WTC11 (cell line): Measurements from ENCODE around the gene PSD4. TPM values are rescaled to one million over a fixed set of nuclear protein-coding genes. Genes with fewer than 3 reads are reported as not detected.

Source experiments
- ATAC-seq: fragments of 200-7000 bp; cut with Tn5 transposase; 2 replicates; pipeline ENCODE4 v1.10.0; 2021; ENCODE audit warnings: mild to moderate bottlenecking, moderate library complexity
- CTCF ChIA-PET: fragments of 300-600 bp; sonication (Branson Sonifier 250); formaldehyde crosslinking; loops from one replicate; lab custom pipeline; 2021; ENCODE audit warnings: antibody characterized with exemption; lab: Charles Lee
- POLR2A ChIA-PET: fragments of 350-600 bp; sonication (Branson Sonifier 250); formaldehyde crosslinking; loops from one replicate; lab custom pipeline; 2021; ENCODE audit warnings: antibody characterized with exemption; lab: Charles Lee
- DNase-seq: peaks from one replicate; pipeline ENCODE4 v3.0.0; 2021; ENCODE audit warnings: low spot score
- H3K27ac Mint-ChIP-seq: 2 replicates; pipeline ENCODE4 v1.8.0; 2021; ENCODE audit warnings: mixed read lengths
- H3K27me3 Mint-ChIP-seq: 2 replicates; pipeline ENCODE4 v1.8.0; 2021; ENCODE audit warnings: low read depth, mild to moderate bottlenecking, moderate library complexity, mixed read lengths
- H3K36me3 Mint-ChIP-seq: 2 replicates; pipeline ENCODE4 v1.8.0; 2021; ENCODE audit warnings: mixed read lengths
- H3K4me1 Mint-ChIP-seq: 2 replicates; pipeline ENCODE4 v1.8.0; 2022; ENCODE audit warnings: mixed read lengths
- H3K4me3 Mint-ChIP-seq: 2 replicates; pipeline ENCODE4 v1.8.0; 2021; ENCODE audit warnings: mild to moderate bottlenecking, moderate library complexity, mixed read lengths
- H3K9me3 Mint-ChIP-seq: 2 replicates; pipeline ENCODE4 v1.8.0; 2021; ENCODE audit warnings: mixed read lengths
- CREB1 ChIP-seq: sonication (generic); formaldehyde crosslinking; IDR thresholded peaks from 2 replicates; pipeline ENCODE4 v1.8.0; 2023; ENCODE audit warnings: mild to moderate bottlenecking, missing genetic modification reagents
- ETV6 ChIP-seq: sonication (generic); formaldehyde crosslinking; IDR thresholded peaks from 2 replicates; pipeline ENCODE4 v1.8.1; 2022; ENCODE audit warnings: mild to moderate bottlenecking, missing genetic modification reagents
- GABPB1 ChIP-seq: sonication (generic); formaldehyde crosslinking; IDR thresholded peaks from 2 replicates; pipeline ENCODE4 v1.8.1; 2023; ENCODE audit warnings: mild to moderate bottlenecking, missing genetic modification reagents
- GTF2I ChIP-seq: fragments of 250-450 bp; sonication (Bioruptor Pico); conservative IDR thresholded peaks from 2 replicates; pipeline ENCODE4 v1.4.0; 2021; ENCODE audit warnings: mild to moderate bottlenecking
- JAZF1 ChIP-seq: fragments of 250-450 bp; sonication (Bioruptor Pico); IDR thresholded peaks from 2 replicates; pipeline ENCODE4 v1.9.0; 2021; ENCODE audit warnings: moderate library complexity, mild to moderate bottlenecking, inconsistent platforms
- OVOL2 ChIP-seq: fragments of 250-450 bp; sonication (Bioruptor Pico); IDR thresholded peaks from 2 replicates; pipeline ENCODE4 v1.9.0; 2021; ENCODE audit warnings: mild to moderate bottlenecking, borderline replicate concordance
- SMAD4 ChIP-seq: sonication (generic); formaldehyde crosslinking; IDR thresholded peaks from 2 replicates; pipeline ENCODE4 v1.8.0; 2022; ENCODE audit warnings: mild to moderate bottlenecking, missing genetic modification reagents
- SOX15 ChIP-seq: fragments of 250-450 bp; sonication (Bioruptor Pico); IDR thresholded peaks from 2 replicates; pipeline ENCODE4 v1.9.0; 2021; ENCODE audit warnings: mild to moderate bottlenecking
- ZNF138 ChIP-seq: sonication (generic); formaldehyde crosslinking; conservative IDR thresholded peaks from 2 replicates; pipeline ENCODE4 v1.8.1; 2022; ENCODE audit warnings: mild to moderate bottlenecking, moderate library complexity, missing genetic modification reagents
- total RNA-seq: library from RNA; stranded (reverse); gene quantifications from 3 replicates; pipeline ENCODE4 v1.2.3, GENCODE V29; 2021
- TF ChIP-seq, protein P1 (sequence below): fragments of 200-600 bp; IDR thresholded peaks from 2 replicates; pipeline ENCODE4 v1.8.0; 2022; ENCODE audit warnings: antibody characterized with exemption
- TF ChIP-seq, protein P2 (sequence below): sonication (generic); formaldehyde crosslinking; IDR thresholded peaks from 2 replicates; pipeline ENCODE4 v1.8.1; 2022; ENCODE audit warnings: missing genetic modification reagents, borderline replicate concordance
- TF ChIP-seq, protein P3 (sequence below): sonication (generic); formaldehyde crosslinking; IDR thresholded peaks from 2 replicates; pipeline ENCODE4 v1.8.1; 2023; ENCODE audit warnings: mild to moderate bottlenecking, missing genetic modification reagents
- TF ChIP-seq, protein P4 (sequence below): sonication (generic); formaldehyde crosslinking; IDR thresholded peaks from 2 replicates; pipeline ENCODE4 v1.8.0; 2022; ENCODE audit warnings: mild to moderate bottlenecking, missing genetic modification reagents
- TF ChIP-seq, protein P5 (sequence below): sonication (generic); formaldehyde crosslinking; IDR thresholded peaks from 2 replicates; pipeline ENCODE4 v1.8.0; 2022; ENCODE audit warnings: mild to moderate bottlenecking, missing genetic modification reagents
- TF ChIP-seq, protein P6 (sequence below): sonication (generic); formaldehyde crosslinking; IDR thresholded peaks from 2 replicates; pipeline ENCODE4 v1.8.0; 2022; ENCODE audit warnings: mild to moderate bottlenecking, missing genetic modification reagents
- TF ChIP-seq, protein P7 (sequence below): sonication (generic); formaldehyde crosslinking; IDR thresholded peaks from 2 replicates; pipeline ENCODE4 v1.8.1; 2022; ENCODE audit warnings: low read depth, missing genetic modification reagents, borderline replicate concordance

Gene PSD4
- total RNA-seq, 1 experiment from 2014 or later, result 1.5 TPM

DNA sequence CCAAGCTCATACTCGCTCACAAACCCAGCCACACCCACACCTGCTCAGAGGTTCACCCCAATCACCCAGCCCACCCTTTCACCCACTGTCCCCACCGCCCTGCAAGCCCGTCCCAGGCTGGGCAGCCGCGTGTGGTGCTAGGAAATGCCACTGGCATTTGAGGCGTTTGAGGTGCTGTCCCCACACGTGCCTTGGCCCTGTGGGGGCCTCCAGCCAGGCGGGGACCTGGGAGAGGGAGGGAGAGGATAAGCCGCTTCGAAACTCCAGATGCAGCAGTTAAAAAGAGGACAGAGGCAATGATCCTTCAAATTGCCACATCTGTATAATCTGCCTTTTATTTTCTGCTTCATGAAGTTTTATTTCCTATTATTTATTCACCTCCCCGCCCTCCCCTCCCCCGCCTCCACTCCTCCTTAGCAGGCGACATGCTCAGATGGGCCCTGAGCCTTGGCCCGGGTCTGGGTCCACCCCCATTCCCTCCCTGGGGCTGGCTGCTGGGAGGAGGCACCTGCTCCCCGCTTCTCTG is 35.9 kb downstream of the PSD4 start (continued):
- TF ChIP-seq, protein P1, sequence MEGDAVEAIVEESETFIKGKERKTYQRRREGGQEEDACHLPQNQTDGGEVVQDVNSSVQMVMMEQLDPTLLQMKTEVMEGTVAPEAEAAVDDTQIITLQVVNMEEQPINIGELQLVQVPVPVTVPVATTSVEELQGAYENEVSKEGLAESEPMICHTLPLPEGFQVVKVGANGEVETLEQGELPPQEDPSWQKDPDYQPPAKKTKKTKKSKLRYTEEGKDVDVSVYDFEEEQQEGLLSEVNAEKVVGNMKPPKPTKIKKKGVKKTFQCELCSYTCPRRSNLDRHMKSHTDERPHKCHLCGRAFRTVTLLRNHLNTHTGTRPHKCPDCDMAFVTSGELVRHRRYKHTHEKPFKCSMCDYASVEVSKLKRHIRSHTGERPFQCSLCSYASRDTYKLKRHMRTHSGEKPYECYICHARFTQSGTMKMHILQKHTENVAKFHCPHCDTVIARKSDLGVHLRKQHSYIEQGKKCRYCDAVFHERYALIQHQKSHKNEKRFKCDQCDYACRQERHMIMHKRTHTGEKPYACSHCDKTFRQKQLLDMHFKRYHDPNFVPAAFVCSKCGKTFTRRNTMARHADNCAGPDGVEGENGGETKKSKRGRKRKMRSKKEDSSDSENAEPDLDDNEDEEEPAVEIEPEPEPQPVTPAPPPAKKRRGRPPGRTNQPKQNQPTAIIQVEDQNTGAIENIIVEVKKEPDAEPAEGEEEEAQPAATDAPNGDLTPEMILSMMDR, result no peak
- TF ChIP-seq SOX15 (CRISPR knock-in tag), result no peak

DNA sequence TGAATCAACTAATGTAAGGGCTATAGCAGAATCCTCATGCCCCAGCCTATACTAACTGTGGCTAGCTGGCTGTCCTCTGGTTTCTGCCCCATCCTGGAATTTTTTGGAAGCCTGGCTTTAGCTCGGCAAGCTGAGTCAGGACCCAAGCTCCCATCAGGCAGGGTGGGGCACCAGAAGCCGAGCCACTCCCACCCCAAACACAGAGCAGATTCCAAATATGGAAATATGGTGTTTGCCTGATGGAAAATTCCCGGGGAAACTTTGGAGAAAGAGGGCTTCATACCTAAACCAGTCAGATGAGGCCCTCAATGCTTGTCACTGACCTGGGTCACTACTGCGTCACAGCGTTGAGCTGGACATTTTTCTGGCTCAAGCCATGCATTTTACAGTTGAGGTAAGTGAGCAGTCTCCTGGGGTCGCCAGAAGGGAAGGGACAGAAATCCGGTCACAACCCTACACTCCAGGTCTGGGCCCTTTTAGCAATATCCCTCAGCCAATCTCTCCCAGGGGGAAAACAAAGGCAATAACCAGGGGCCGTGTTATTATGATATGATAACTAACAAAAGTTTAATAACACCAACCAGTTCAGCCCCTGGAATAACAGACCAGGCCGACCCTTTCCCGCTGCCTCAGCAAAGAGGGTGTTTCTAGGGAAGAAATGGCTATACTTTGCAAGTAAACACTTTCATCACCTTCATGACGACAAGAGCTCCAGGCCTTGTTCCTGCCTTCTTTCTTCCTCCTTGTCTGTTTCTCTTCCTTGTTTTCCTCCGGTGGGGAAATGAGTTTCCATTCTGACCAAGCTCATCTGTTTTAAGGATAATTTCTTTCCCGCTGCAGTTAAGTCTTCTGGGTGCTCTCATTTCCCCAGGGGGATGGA is 37.7 kb downstream of the PSD4 start:
- no peak for ATAC-seq
- POLR2A ChIA-PET, result no interaction called here
- Mint-ChIP-seq H3K9me3 (no peaks in the 10 kb centered on the region), H3K36me3 (no peaks in the 10 kb centered on the region), H3K27me3 (0 out of 2 replicates have a peak, but pooled peaks cover 2% of the 10 kb centered on the region), H3K4me3 (no peak overlapping the region), H3K27ac (no peak overlapping the region), H3K4me1 (peaks cover 16% of the 10 kb centered on the region)
- TF ChIP-seq, protein P2, sequence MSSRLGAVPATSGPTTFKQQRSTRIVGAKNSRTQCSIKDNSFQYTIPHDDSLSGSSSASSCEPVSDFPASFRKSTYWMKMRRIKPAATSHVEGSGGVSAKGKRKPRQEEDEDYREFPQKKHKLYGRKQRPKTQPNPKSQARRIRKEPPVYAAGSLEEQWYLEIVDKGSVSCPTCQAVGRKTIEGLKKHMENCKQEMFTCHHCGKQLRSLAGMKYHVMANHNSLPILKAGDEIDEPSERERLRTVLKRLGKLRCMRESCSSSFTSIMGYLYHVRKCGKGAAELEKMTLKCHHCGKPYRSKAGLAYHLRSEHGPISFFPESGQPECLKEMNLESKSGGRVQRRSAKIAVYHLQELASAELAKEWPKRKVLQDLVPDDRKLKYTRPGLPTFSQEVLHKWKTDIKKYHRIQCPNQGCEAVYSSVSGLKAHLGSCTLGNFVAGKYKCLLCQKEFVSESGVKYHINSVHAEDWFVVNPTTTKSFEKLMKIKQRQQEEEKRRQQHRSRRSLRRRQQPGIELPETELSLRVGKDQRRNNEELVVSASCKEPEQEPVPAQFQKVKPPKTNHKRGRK (CRISPR knock-in tag), result no peak
- TF ChIP-seq GABPB1 (CRISPR knock-in tag) (0 out of 2 replicates have a peak, but pooled peaks have one; percentile 9), ETV6 (CRISPR knock-in tag) (no peak), SMAD4 (CRISPR knock-in tag) (no peak), SOX15 (CRISPR knock-in tag) (no peak), OVOL2 (CRISPR knock-in tag) (no peak)
- TF ChIP-seq, protein P3, sequence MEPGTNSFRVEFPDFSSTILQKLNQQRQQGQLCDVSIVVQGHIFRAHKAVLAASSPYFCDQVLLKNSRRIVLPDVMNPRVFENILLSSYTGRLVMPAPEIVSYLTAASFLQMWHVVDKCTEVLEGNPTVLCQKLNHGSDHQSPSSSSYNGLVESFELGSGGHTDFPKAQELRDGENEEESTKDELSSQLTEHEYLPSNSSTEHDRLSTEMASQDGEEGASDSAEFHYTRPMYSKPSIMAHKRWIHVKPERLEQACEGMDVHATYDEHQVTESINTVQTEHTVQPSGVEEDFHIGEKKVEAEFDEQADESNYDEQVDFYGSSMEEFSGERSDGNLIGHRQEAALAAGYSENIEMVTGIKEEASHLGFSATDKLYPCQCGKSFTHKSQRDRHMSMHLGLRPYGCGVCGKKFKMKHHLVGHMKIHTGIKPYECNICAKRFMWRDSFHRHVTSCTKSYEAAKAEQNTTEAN (CRISPR knock-in tag), result no peak
- CTCF ChIA-PET, result interaction anchor here (0.5 to 4.3 kb wide), 8 partner anchors 9 to 178 kb away, joined by 3 to 37 read pairs (median 3); no protein-coding TSS in a partner anchor
- no peak for DNase-seq

DNA sequence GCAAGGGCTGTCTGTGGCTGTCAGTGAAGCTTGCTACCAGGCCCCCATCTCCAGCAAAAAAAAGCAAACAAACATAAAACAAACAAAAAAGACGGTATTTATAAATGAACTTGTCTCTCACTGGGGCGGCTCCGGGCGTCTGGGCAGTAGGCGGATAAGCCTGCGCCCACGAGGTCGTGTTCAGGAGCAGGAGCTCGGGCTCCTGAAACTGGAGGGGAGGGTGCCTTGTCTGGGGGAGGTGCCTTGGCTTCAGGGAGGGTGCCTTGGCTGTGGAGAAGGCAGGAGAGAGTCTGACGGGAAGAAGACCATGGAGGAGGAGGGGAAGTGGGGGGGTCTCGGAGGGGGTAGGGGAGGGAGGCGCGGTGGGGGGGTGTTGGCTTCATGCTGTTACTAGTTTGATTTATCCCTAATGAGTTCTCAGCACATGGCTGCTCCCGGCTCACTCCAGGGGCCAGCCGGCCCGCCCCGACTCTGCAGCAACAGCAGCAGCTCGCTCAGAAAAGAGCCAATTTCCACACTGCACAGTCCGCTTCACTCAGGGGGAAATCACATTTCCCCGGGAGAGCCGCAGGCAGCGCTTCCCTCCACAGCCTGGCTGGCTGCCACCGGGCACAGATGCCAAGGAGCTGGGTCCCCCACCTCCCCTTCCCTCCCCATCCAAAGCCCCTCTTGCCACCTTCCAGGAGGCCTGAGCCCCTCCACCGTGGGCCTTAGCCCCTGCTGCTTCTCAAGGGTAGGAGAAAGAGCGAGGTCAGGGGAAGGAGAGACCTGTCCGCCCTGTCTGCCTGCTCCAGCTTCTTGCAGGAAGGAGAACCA is 38.7 kb downstream of the PSD4 start:
- no peak; the same call in 1 of the 2 replicates for ATAC-seq
- POLR2A ChIA-PET, result no interaction called here
- 0 out of 2 replicates have a peak, but pooled peaks cover 2% of the 10 kb centered on the region for H3K27me3 Mint-ChIP-seq
- H3K36me3 Mint-ChIP-seq, result no peaks in the 10 kb centered on the region
- no peaks in the 10 kb centered on the region for H3K9me3 Mint-ChIP-seq
- H3K4me3 Mint-ChIP-seq, result no peak overlapping the region
- CTCF ChIA-PET, result interaction anchor here (1.1 to 4.3 kb wide), 7 partner anchors 8 to 178 kb away, joined by 3 to 37 read pairs (median 5); no protein-coding TSS in a partner anchor
- no peak for DNase-seq
- no peak overlapping the region for H3K27ac Mint-ChIP-seq
- H3K4me1 Mint-ChIP-seq, result peaks cover 23% of the 10 kb centered on the region
- TF ChIP-seq, protein P4, sequence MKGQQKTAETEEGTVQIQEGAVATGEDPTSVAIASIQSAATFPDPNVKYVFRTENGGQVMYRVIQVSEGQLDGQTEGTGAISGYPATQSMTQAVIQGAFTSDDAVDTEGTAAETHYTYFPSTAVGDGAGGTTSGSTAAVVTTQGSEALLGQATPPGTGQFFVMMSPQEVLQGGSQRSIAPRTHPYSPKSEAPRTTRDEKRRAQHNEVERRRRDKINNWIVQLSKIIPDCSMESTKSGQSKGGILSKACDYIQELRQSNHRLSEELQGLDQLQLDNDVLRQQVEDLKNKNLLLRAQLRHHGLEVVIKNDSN (CRISPR knock-in tag), result no peak
- TF ChIP-seq, protein P5, sequence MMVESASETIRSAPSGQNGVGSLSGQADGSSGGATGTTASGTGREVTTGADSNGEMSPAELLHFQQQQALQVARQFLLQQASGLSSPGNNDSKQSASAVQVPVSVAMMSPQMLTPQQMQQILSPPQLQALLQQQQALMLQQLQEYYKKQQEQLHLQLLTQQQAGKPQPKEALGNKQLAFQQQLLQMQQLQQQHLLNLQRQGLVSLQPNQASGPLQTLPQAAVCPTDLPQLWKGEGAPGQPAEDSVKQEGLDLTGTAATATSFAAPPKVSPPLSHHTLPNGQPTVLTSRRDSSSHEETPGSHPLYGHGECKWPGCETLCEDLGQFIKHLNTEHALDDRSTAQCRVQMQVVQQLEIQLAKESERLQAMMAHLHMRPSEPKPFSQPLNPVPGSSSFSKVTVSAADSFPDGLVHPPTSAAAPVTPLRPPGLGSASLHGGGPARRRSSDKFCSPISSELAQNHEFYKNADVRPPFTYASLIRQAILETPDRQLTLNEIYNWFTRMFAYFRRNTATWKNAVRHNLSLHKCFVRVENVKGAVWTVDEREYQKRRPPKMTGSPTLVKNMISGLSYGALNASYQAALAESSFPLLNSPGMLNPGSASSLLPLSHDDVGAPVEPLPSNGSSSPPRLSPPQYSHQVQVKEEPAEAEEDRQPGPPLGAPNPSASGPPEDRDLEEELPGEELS (CRISPR knock-in tag), result no peak
- TF ChIP-seq ETV6 (CRISPR knock-in tag) (no peak), CREB1 (CRISPR knock-in tag) (no peak), GTF2I (CRISPR knock-in tag) (no peak), ZNF138 (no peak), SOX15 (CRISPR knock-in tag) (no peak), JAZF1 (CRISPR knock-in tag) (no peak)
- TF ChIP-seq, protein P6, sequence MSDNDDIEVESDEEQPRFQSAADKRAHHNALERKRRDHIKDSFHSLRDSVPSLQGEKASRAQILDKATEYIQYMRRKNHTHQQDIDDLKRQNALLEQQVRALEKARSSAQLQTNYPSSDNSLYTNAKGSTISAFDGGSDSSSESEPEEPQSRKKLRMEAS (CRISPR knock-in tag), result no peak
- TF ChIP-seq, protein P7, sequence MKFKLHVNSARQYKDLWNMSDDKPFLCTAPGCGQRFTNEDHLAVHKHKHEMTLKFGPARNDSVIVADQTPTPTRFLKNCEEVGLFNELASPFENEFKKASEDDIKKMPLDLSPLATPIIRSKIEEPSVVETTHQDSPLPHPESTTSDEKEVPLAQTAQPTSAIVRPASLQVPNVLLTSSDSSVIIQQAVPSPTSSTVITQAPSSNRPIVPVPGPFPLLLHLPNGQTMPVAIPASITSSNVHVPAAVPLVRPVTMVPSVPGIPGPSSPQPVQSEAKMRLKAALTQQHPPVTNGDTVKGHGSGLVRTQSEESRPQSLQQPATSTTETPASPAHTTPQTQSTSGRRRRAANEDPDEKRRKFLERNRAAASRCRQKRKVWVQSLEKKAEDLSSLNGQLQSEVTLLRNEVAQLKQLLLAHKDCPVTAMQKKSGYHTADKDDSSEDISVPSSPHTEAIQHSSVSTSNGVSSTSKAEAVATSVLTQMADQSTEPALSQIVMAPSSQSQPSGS (CRISPR knock-in tag), result no peak
- TF ChIP-seq, protein P2 (CRISPR knock-in tag), result no peak
